Upper lobe of left lung (tissue), 4 donors: ENCODE measurements around the gene ALG1.

Source experiments
- EP300 ChIP-seq, 4 donors: sonication (generic); formaldehyde crosslinking; IDR thresholded peaks; one replicate each; pipeline ENCODE4 v1.5.1; 2017; ENCODE audit warnings: antibody characterized with exemption in 4 of 4, control low read depth in 2 of 4
- POLR2A ChIP-seq, 4 donors: fragments of 450-650 bp; IDR thresholded peaks; one replicate each; pipeline ENCODE4 v1.5.1; 2016 to 2017; ENCODE audit warnings: antibody characterized with exemption in 4 of 4, mild to moderate bottlenecking in 2 of 4
- TF ChIP-seq, protein P1 (sequence below), 6 experiments: fragments of 450-650 bp in 4 of 6; fragments of 200-600 bp in 2 of 6; sonication (generic) in 2 of 6; IDR thresholded peaks; one replicate each; pipeline ENCODE4 v1.5.1; 2016 to 2019; ENCODE audit warnings: antibody characterized with exemption in 6 of 6

DNA sequence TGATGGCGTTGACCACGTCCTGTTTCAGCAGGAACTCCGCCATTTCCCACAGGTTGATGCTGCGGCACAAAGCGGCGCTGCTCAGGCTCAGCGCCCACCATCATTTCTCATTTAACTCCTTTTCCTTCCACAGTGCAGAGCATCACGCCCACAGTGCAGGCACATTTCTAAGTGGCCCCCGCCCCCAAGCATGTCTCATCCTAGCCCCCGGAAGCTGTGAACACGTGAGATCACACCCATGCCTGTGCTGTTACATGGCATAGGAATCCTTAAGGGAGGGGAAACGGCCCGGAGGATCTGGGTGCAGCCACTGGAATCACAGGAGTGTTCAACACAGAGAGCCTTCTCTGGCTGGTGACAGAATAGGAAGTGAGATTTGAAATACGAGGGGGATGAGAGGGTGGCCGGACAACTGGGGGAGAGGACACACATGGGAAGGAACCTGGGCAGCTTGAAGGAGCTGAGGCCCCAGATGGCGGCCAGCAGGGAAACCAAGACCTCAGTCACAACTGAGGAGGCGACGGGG is 42.6 kb upstream of the ALG1 start:
- TF ChIP-seq, protein P1, sequence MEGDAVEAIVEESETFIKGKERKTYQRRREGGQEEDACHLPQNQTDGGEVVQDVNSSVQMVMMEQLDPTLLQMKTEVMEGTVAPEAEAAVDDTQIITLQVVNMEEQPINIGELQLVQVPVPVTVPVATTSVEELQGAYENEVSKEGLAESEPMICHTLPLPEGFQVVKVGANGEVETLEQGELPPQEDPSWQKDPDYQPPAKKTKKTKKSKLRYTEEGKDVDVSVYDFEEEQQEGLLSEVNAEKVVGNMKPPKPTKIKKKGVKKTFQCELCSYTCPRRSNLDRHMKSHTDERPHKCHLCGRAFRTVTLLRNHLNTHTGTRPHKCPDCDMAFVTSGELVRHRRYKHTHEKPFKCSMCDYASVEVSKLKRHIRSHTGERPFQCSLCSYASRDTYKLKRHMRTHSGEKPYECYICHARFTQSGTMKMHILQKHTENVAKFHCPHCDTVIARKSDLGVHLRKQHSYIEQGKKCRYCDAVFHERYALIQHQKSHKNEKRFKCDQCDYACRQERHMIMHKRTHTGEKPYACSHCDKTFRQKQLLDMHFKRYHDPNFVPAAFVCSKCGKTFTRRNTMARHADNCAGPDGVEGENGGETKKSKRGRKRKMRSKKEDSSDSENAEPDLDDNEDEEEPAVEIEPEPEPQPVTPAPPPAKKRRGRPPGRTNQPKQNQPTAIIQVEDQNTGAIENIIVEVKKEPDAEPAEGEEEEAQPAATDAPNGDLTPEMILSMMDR (IDR thresholded peaks at IDR 0.05), result no peak
- no peak for TF ChIP-seq POLR2A (IDR thresholded peaks at IDR 0.05)
- no peak for TF ChIP-seq EP300 (IDR thresholded peaks at IDR 0.05)
